Fibroblast of pulmonary artery (primary cell): ENCODE data around the gene MLLT10.
"Not testable (repeated sequence)": the region's sequence is repeated elsewhere in the genome, so short reads cannot be mapped to it uniquely, and the experiment has no call there.

Experiments
- DNase-seq: peaks from one replicate; pipeline ENCODE4 v3.0.0-alpha.2; 2010; ENCODE audit warnings: low read depth
- H3K4me3 ChIP-seq: replicated peaks from 2 replicates; pipeline ENCODE4 v1.5.1; 2011; ENCODE audit warnings: low read depth, mild to moderate bottlenecking, control low read depth, low read length, moderate library complexity
- CTCF ChIP-seq: IDR thresholded peaks from 2 replicates; pipeline ENCODE4 v1.5.1; 2011; ENCODE audit warnings: mild to moderate bottlenecking, control low read depth, low read length, inconsistent platforms; ENCODE audit errors: missing control alignments

The MLLT10 gene

GRCh38 chr10:21530641-21531040 lies 3.4 kb upstream of the MLLT10 start:
- no peak for TF ChIP-seq CTCF
- H3K4me3 ChIP-seq, result no peak overlapping the region
- no peak for DNase-seq

GRCh38 chr10:21531164-21531563 lies 2.9 kb upstream of the MLLT10 start:
- no peak for TF ChIP-seq CTCF
- H3K4me3 ChIP-seq, result no peak overlapping the region
- DNase-seq, result peak; percentile 21

GRCh38 chr10:21532694-21533466 lies 1.2 kb upstream of the MLLT10 start:
- DNase-seq, result no peak
- H3K4me3 ChIP-seq, result peak overlapping the region; percentile 61
- TF ChIP-seq CTCF, result no peak

DNA sequence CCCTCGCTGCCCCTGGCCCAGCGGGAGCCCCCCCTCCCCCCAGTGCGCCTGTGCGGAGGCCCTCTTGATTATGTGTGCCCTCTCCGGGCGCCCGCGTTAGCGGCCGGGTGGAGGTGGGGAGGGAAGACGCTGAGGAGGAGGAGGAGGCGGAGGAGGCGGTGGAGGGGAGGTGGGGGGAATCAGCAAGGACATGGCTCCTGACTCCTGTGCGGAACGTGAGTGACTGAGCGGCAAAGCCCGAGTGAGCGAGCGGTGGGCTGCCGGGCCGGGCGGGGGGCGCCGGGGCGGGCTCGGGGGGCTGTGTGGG lies 201 bp downstream of the MLLT10 start:
- TF ChIP-seq CTCF, result no peak
- H3K4me3 ChIP-seq, result peak overlapping the region; percentile 76
- no peak for DNase-seq

GRCh38 chr10:21534604-21535493 lies 817 bp downstream of the MLLT10 start:
- H3K4me3 ChIP-seq, result peak overlapping the region; percentile 76

GRCh38 chr10:21535494-21535965 lies 1.5 kb downstream of the MLLT10 start:
- TF ChIP-seq CTCF, result no peak
- DNase-seq, result no peak
- peak overlapping the region; percentile 76 for H3K4me3 ChIP-seq

More at GRCh38 chr10:21534604-21535493, 817 bp downstream of the MLLT10 start:
- TF ChIP-seq CTCF, result no peak
- peak; percentile 55 for DNase-seq

DNA sequence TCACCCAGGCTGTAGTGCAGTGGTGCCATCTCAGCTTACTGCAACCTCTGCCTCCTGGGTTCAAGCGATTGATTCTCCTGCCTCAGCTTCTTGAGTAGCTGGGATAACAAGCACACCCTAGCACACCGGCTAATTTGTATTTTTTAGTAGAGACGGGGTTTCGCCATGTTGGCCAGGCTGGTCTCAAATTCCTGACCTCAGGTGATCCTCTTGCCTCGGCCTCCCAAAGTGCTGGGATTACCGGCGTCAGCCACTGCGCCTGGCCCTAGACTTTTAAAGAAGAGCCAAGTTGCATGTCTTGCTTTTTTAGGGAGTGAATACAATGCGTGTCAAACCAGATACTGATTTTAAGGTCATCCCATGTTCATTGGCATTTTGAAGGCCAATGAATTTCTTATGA lies 1.9 kb downstream of the MLLT10 start:
- DNase-seq, result not testable (repeated sequence)
- peak overlapping the region; percentile 76 for H3K4me3 ChIP-seq
